WTC11 (cell line): ENCODE measurements around the gene FAM9C. TPM values are rescaled to one million over a fixed set of nuclear protein-coding genes. Genes with fewer than 3 reads are reported as not detected.

Experiments used
- ATAC-seq: fragments of 200-7000 bp; cut with Tn5 transposase; 2 replicates; pipeline ENCODE4 v1.10.0; 2021; ENCODE audit warnings: mild to moderate bottlenecking, moderate library complexity
- CTCF ChIA-PET: fragments of 300-600 bp; sonication (Branson Sonifier 250); formaldehyde crosslinking; loops from one replicate; lab custom pipeline; 2021; ENCODE audit warnings: antibody characterized with exemption; lab: Charles Lee
- POLR2A ChIA-PET: fragments of 350-600 bp; sonication (Branson Sonifier 250); formaldehyde crosslinking; loops from one replicate; lab custom pipeline; 2021; ENCODE audit warnings: antibody characterized with exemption; lab: Charles Lee
- DNase-seq: peaks from one replicate; pipeline ENCODE4 v3.0.0; 2021; ENCODE audit warnings: low spot score
- H3K27ac Mint-ChIP-seq: 2 replicates; pipeline ENCODE4 v1.8.0; 2021; ENCODE audit warnings: mixed read lengths
- H3K27me3 Mint-ChIP-seq: 2 replicates; pipeline ENCODE4 v1.8.0; 2021; ENCODE audit warnings: low read depth, mild to moderate bottlenecking, moderate library complexity, mixed read lengths
- H3K36me3 Mint-ChIP-seq: 2 replicates; pipeline ENCODE4 v1.8.0; 2021; ENCODE audit warnings: mixed read lengths
- H3K4me1 Mint-ChIP-seq: 2 replicates; pipeline ENCODE4 v1.8.0; 2022; ENCODE audit warnings: mixed read lengths
- H3K4me3 Mint-ChIP-seq: 2 replicates; pipeline ENCODE4 v1.8.0; 2021; ENCODE audit warnings: mild to moderate bottlenecking, moderate library complexity, mixed read lengths
- H3K9me3 Mint-ChIP-seq: 2 replicates; pipeline ENCODE4 v1.8.0; 2021; ENCODE audit warnings: mixed read lengths
- CREM ChIP-seq: sonication (generic); formaldehyde crosslinking; IDR thresholded peaks from 2 replicates; pipeline ENCODE4 v1.8.1; 2022; ENCODE audit warnings: mild to moderate bottlenecking, missing genetic modification reagents, moderate library complexity
- GABPB1 ChIP-seq: sonication (generic); formaldehyde crosslinking; IDR thresholded peaks from 2 replicates; pipeline ENCODE4 v1.8.1; 2023; ENCODE audit warnings: mild to moderate bottlenecking, missing genetic modification reagents
- HMGA2 ChIP-seq: fragments of 250-450 bp; sonication (Bioruptor Pico); IDR thresholded peaks from 2 replicates; pipeline ENCODE4 v1.4.0; 2021; ENCODE audit warnings: mild to moderate bottlenecking, moderate library complexity
- NFATC4 ChIP-seq: fragments of 250-450 bp; sonication (Bioruptor Pico); IDR thresholded peaks from 2 replicates; pipeline ENCODE4 v1.9.0; 2021; ENCODE audit warnings: mild to moderate bottlenecking
- NFE2L1 ChIP-seq: sonication (generic); formaldehyde crosslinking; IDR thresholded peaks from 2 replicates; pipeline ENCODE4 v1.8.1; 2023; ENCODE audit warnings: missing genetic modification reagents
- NR3C1 ChIP-seq: sonication (generic); formaldehyde crosslinking; conservative IDR thresholded peaks from 2 replicates; pipeline ENCODE4 v1.8.1; 2023; ENCODE audit warnings: low read depth, mild to moderate bottlenecking, missing genetic modification reagents
- PRRX2 ChIP-seq: fragments of 250-450 bp; sonication (Bioruptor Pico); IDR thresholded peaks from 2 replicates; pipeline ENCODE4 v1.8.0; 2021; ENCODE audit warnings: mild to moderate bottlenecking
- SP1 ChIP-seq: sonication (generic); formaldehyde crosslinking; conservative IDR thresholded peaks from 2 replicates; pipeline ENCODE4 v1.8.1; 2022; ENCODE audit warnings: missing genetic modification reagents
- ZNF263 ChIP-seq: sonication (generic); formaldehyde crosslinking; IDR thresholded peaks from 2 replicates; pipeline ENCODE4 v1.8.1; 2022; ENCODE audit warnings: low read depth, mild to moderate bottlenecking, moderate library complexity, missing genetic modification reagents
- ZNF416 ChIP-seq: fragments of 250-450 bp; sonication (Bioruptor Pico); IDR thresholded peaks from 2 replicates; pipeline ENCODE4 v1.9.0; 2021; ENCODE audit warnings: mild to moderate bottlenecking, inconsistent platforms
- total RNA-seq: library from RNA; stranded (reverse); gene quantifications from 3 replicates; pipeline ENCODE4 v1.2.3, GENCODE V29; 2021
- TF ChIP-seq, protein P1 (sequence below): sonication (generic); formaldehyde crosslinking; IDR thresholded peaks from 2 replicates; pipeline ENCODE4 v1.8.0; 2022; ENCODE audit warnings: missing genetic modification reagents
- TF ChIP-seq, protein P2 (sequence below): fragments of 250-450 bp; sonication (Bioruptor Pico); IDR thresholded peaks from 2 replicates; pipeline ENCODE4 v1.8.0; 2021; ENCODE audit warnings: mild to moderate bottlenecking
- TF ChIP-seq, protein P3 (sequence below): sonication (generic); formaldehyde crosslinking; IDR thresholded peaks from 2 replicates; pipeline ENCODE4 v1.8.1; 2023; ENCODE audit warnings: mild to moderate bottlenecking, missing genetic modification reagents
- TF ChIP-seq, protein P4 (sequence below): sonication (generic); formaldehyde crosslinking; IDR thresholded peaks from 2 replicates; pipeline ENCODE4 v1.8.0; 2023; ENCODE audit warnings: mild to moderate bottlenecking, missing genetic modification reagents
- TF ChIP-seq, protein P5 (sequence below): sonication (generic); formaldehyde crosslinking; IDR thresholded peaks from 2 replicates; pipeline ENCODE4 v1.8.0; 2023; ENCODE audit warnings: missing genetic modification reagents
- TF ChIP-seq, protein P6 (sequence below): fragments of 250-450 bp; sonication (Bioruptor Pico); IDR thresholded peaks from 2 replicates; pipeline ENCODE4 v1.9.0; 2021; ENCODE audit warnings: mild to moderate bottlenecking
- TF ChIP-seq, protein P7 (sequence below): fragments of 250-450 bp; sonication (Bioruptor Pico); IDR thresholded peaks from 2 replicates; pipeline ENCODE4 v1.9.0; 2021; ENCODE audit warnings: mild to moderate bottlenecking
- TF ChIP-seq, protein P8 (sequence below): fragments of 250-450 bp; sonication (Bioruptor Pico); IDR thresholded peaks from 2 replicates; pipeline ENCODE4 v1.9.0; 2021; ENCODE audit warnings: mild to moderate bottlenecking, borderline replicate concordance

FAM9C gene
- total RNA-seq, 1 experiment from 2014 or later, result 0.28 TPM

DNA sequence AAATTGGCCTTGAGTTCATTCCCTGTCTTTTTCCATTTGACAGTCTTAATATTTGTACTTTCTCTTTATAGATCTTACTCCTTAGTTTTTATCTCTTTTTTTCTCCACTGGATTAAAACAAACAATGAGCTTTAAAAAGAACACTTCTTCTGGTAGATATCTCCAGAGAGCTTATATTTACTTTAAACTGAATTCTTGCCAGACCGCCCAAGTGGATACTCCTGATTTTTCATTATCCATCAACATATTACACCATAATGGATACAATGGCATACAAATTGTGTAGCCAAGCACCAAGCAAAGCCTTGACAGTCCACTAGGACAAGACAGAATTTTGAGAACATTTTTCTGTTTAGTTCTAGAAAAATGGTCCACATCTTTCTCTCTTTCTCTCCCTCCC, 50.6 kb downstream of the FAM9C start (continued):
- TF ChIP-seq, protein P1, sequence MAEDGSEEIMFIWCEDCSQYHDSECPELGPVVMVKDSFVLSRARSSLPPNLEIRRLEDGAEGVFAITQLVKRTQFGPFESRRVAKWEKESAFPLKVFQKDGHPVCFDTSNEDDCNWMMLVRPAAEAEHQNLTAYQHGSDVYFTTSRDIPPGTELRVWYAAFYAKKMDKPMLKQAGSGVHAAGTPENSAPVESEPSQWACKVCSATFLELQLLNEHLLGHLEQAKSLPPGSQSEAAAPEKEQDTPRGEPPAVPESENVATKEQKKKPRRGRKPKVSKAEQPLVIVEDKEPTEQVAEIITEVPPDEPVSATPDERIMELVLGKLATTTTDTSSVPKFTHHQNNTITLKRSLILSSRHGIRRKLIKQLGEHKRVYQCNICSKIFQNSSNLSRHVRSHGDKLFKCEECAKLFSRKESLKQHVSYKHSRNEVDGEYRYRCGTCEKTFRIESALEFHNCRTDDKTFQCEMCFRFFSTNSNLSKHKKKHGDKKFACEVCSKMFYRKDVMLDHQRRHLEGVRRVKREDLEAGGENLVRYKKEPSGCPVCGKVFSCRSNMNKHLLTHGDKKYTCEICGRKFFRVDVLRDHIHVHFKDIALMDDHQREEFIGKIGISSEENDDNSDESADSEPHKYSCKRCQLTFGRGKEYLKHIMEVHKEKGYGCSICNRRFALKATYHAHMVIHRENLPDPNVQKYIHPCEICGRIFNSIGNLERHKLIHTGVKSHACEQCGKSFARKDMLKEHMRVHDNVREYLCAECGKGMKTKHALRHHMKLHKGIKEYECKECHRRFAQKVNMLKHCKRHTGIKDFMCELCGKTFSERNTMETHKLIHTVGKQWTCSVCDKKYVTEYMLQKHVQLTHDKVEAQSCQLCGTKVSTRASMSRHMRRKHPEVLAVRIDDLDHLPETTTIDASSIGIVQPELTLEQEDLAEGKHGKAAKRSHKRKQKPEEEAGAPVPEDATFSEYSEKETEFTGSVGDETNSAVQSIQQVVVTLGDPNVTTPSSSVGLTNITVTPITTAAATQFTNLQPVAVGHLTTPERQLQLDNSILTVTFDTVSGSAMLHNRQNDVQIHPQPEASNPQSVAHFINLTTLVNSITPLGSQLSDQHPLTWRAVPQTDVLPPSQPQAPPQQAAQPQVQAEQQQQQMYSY (CRISPR knock-in tag), result no peak
- TF ChIP-seq ZNF416 (CRISPR knock-in tag) (no peak), HMGA2 (no peak), CREM (CRISPR knock-in tag) (no peak), ZNF263 (CRISPR knock-in tag) (no peak), NFE2L1 (CRISPR knock-in tag) (no peak), SP1 (no peak)
- TF ChIP-seq, protein P2, sequence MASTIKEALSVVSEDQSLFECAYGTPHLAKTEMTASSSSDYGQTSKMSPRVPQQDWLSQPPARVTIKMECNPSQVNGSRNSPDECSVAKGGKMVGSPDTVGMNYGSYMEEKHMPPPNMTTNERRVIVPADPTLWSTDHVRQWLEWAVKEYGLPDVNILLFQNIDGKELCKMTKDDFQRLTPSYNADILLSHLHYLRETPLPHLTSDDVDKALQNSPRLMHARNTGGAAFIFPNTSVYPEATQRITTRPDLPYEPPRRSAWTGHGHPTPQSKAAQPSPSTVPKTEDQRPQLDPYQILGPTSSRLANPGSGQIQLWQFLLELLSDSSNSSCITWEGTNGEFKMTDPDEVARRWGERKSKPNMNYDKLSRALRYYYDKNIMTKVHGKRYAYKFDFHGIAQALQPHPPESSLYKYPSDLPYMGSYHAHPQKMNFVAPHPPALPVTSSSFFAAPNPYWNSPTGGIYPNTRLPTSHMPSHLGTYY (CRISPR knock-in tag), result no peak
- TF ChIP-seq, protein P3, sequence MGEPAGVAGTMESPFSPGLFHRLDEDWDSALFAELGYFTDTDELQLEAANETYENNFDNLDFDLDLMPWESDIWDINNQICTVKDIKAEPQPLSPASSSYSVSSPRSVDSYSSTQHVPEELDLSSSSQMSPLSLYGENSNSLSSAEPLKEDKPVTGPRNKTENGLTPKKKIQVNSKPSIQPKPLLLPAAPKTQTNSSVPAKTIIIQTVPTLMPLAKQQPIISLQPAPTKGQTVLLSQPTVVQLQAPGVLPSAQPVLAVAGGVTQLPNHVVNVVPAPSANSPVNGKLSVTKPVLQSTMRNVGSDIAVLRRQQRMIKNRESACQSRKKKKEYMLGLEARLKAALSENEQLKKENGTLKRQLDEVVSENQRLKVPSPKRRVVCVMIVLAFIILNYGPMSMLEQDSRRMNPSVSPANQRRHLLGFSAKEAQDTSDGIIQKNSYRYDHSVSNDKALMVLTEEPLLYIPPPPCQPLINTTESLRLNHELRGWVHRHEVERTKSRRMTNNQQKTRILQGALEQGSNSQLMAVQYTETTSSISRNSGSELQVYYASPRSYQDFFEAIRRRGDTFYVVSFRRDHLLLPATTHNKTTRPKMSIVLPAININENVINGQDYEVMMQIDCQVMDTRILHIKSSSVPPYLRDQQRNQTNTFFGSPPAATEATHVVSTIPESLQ (CRISPR knock-in tag), result no peak

DNA sequence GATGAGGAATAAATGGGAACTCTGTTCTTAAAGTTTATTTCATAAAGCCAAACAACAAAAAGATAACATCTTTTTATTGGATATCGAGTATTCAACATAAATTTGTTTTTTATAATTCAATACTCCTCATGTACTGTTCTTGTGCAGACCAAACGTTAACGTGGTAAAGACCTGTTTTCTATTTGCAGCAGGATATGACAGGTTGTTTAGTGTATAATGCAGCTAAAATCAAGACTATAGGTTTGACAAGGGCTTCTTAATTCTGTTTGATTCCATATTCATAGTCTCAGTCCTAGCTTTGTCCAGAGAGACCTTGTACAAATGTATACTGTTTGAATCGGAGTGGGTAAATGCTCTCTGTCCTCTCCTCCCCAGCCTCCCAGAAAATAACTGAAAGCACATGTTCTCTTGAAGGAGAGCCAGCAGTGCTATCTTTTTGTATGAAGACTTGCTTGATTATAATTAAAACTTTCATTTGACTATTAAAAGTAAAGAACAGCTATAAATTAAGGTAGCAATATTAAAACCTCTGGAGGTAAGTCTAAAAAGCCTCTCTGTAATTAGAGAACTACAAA, 51.8 kb downstream of the FAM9C start:
- ChIA-PET POLR2A (no interaction called here), CTCF (no interaction called here)
- H3K4me1 Mint-ChIP-seq, result peaks cover 11% of the 10 kb centered on the region; the same call in 1 of the 2 replicates
- DNase-seq (no peak), ATAC-seq (no peak)
- H3K36me3 Mint-ChIP-seq, result no peaks in the 10 kb centered on the region
- H3K27ac Mint-ChIP-seq, result no peak overlapping the region
- no peaks in the 10 kb centered on the region for H3K27me3 Mint-ChIP-seq
- no peaks in the 10 kb centered on the region for H3K9me3 Mint-ChIP-seq
- no peak overlapping the region for H3K4me3 Mint-ChIP-seq
- TF ChIP-seq ZNF263 (CRISPR knock-in tag), result no peak
- TF ChIP-seq, protein P4, sequence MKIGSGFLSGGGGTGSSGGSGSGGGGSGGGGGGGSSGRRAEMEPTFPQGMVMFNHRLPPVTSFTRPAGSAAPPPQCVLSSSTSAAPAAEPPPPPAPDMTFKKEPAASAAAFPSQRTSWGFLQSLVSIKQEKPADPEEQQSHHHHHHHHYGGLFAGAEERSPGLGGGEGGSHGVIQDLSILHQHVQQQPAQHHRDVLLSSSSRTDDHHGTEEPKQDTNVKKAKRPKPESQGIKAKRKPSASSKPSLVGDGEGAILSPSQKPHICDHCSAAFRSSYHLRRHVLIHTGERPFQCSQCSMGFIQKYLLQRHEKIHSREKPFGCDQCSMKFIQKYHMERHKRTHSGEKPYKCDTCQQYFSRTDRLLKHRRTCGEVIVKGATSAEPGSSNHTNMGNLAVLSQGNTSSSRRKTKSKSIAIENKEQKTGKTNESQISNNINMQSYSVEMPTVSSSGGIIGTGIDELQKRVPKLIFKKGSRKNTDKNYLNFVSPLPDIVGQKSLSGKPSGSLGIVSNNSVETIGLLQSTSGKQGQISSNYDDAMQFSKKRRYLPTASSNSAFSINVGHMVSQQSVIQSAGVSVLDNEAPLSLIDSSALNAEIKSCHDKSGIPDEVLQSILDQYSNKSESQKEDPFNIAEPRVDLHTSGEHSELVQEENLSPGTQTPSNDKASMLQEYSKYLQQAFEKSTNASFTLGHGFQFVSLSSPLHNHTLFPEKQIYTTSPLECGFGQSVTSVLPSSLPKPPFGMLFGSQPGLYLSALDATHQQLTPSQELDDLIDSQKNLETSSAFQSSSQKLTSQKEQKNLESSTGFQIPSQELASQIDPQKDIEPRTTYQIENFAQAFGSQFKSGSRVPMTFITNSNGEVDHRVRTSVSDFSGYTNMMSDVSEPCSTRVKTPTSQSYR (CRISPR knock-in tag), result no peak
- TF ChIP-seq, protein P5, sequence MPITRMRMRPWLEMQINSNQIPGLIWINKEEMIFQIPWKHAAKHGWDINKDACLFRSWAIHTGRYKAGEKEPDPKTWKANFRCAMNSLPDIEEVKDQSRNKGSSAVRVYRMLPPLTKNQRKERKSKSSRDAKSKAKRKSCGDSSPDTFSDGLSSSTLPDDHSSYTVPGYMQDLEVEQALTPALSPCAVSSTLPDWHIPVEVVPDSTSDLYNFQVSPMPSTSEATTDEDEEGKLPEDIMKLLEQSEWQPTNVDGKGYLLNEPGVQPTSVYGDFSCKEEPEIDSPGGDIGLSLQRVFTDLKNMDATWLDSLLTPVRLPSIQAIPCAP (CRISPR knock-in tag), result no peak
- TF ChIP-seq, protein P6, sequence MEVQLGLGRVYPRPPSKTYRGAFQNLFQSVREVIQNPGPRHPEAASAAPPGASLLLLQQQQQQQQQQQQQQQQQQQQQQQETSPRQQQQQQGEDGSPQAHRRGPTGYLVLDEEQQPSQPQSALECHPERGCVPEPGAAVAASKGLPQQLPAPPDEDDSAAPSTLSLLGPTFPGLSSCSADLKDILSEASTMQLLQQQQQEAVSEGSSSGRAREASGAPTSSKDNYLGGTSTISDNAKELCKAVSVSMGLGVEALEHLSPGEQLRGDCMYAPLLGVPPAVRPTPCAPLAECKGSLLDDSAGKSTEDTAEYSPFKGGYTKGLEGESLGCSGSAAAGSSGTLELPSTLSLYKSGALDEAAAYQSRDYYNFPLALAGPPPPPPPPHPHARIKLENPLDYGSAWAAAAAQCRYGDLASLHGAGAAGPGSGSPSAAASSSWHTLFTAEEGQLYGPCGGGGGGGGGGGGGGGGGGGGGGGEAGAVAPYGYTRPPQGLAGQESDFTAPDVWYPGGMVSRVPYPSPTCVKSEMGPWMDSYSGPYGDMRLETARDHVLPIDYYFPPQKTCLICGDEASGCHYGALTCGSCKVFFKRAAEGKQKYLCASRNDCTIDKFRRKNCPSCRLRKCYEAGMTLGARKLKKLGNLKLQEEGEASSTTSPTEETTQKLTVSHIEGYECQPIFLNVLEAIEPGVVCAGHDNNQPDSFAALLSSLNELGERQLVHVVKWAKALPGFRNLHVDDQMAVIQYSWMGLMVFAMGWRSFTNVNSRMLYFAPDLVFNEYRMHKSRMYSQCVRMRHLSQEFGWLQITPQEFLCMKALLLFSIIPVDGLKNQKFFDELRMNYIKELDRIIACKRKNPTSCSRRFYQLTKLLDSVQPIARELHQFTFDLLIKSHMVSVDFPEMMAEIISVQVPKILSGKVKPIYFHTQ (CRISPR knock-in tag), result no peak
- TF ChIP-seq, protein P7, sequence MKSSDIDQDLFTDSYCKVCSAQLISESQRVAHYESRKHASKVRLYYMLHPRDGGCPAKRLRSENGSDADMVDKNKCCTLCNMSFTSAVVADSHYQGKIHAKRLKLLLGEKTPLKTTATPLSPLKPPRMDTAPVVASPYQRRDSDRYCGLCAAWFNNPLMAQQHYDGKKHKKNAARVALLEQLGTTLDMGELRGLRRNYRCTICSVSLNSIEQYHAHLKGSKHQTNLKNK (CRISPR knock-in tag), result no peak
- TF ChIP-seq PRRX2 (CRISPR knock-in tag), result no peak
- TF ChIP-seq, protein P8, sequence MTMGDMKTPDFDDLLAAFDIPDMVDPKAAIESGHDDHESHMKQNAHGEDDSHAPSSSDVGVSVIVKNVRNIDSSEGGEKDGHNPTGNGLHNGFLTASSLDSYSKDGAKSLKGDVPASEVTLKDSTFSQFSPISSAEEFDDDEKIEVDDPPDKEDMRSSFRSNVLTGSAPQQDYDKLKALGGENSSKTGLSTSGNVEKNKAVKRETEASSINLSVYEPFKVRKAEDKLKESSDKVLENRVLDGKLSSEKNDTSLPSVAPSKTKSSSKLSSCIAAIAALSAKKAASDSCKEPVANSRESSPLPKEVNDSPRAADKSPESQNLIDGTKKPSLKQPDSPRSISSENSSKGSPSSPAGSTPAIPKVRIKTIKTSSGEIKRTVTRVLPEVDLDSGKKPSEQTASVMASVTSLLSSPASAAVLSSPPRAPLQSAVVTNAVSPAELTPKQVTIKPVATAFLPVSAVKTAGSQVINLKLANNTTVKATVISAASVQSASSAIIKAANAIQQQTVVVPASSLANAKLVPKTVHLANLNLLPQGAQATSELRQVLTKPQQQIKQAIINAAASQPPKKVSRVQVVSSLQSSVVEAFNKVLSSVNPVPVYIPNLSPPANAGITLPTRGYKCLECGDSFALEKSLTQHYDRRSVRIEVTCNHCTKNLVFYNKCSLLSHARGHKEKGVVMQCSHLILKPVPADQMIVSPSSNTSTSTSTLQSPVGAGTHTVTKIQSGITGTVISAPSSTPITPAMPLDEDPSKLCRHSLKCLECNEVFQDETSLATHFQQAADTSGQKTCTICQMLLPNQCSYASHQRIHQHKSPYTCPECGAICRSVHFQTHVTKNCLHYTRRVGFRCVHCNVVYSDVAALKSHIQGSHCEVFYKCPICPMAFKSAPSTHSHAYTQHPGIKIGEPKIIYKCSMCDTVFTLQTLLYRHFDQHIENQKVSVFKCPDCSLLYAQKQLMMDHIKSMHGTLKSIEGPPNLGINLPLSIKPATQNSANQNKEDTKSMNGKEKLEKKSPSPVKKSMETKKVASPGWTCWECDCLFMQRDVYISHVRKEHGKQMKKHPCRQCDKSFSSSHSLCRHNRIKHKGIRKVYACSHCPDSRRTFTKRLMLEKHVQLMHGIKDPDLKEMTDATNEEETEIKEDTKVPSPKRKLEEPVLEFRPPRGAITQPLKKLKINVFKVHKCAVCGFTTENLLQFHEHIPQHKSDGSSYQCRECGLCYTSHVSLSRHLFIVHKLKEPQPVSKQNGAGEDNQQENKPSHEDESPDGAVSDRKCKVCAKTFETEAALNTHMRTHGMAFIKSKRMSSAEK (CRISPR knock-in tag), result no peak
- TF ChIP-seq NFATC4 (CRISPR knock-in tag), result no peak
- no peak for TF ChIP-seq GABPB1 (CRISPR knock-in tag)
- TF ChIP-seq NR3C1 (CRISPR knock-in tag), result no peak
